ENCODE results near the gene MCF2L. TPM values are rescaled to one million over a fixed set of nuclear protein-coding genes. Genes with fewer than 3 reads are reported as not detected.
"Not testable (repeated sequence)": the region's sequence is repeated elsewhere in the genome, so short reads cannot be mapped to it uniquely, and the experiment has no call there.

MCF2L gene
- total RNA-seq, 1 experiment from 2014 or later, result not detected

GRCh38 chr13:113065406-113066141 lies 96.6 kb downstream of the MCF2L start:
- no peak for DNase-seq (ENCODE audit: low read depth)

DNA sequence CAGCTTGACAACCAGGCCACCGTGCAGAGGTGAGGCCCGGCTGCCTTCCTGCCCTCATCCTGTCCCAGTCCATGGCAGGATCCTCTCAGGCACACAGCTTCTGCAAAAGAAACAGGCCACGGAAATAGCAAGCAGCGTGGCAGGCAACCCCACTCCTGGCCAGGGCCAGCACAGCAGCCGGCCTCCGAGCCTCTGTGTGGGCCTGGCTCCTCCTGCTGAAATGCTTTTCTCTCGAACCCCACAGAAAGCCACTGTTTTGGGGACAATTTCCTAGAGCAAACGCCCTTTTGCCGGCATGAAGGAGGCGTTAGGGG lies 97.1 kb downstream of the MCF2L start:
- no peak for DNase-seq (ENCODE audit: low read depth)

DNA sequence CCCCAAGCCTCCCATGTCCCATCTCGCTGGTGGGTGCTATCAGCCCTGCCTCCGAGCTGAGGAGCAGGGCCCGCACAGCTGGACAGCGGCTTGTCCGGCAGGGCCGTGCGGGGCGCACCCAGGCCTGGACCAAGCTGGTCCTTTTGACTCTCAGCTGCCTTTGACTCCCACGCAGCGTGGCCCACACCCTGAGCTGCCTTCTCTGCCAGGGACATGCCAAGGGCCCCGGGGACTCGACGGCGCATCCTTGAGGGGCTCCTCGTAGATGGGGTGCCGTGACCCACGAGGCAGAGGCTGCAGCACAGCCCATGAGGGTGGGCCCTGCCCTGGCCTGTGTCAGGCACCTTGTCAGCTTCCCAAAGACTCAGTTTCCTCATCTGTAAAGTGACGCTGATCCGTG lies 97.7 kb downstream of the MCF2L start:
- DNase-seq (ENCODE audit: low read depth), result no peak

DNA sequence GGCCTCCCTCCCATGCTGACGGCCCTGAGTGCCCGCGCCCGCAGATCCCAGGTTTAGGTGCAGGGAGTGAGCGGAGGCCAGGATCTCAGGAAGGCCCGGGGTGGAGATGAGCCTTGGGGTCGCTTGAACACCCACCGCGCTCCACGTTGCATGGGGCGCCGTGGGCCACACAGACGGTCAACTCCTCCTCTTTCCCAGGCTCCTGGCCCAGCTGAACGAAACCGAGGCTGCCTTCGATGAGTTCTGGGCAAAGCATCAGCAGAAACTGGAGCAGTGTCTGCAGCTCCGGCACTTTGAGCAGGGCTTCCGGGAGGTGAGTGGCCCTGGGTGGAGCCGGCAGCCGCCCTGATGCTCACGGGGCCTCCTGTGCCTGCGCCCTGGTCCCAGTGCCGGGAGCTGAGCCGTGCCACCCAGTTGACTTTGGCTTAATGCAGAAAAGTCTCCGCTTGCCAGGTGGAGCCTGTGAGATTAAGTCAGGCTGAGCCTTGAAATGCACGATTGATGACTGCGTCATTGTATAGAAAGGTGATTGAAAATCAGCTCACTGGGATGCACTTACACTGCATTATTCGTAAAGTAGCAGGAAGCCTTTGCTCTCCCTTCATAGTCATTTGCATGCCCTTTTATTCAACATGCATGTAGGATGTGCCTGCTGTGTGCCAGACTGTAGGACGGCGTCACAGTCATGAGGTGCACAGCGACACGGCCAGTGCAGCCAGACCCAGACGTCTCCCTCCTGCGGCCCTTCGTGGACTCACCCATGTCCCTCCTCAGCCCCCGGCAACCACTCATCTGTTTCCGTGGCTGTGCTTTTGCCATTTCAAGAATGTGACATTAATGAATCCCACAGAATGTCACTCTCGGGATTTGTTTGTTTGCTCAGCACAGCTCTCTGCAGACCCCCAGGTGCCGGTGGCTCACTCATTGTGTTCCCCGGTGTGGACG lies 101.1 kb downstream of the MCF2L start:
- DNase-seq (ENCODE audit: low read depth), result no peak

GRCh38 chr13:113070855-113071254 lies 101.8 kb downstream of the MCF2L start:
- no peak for DNase-seq (ENCODE audit: low read depth)

- DNase-seq (ENCODE audit: low read depth), result no peak
Measured at GRCh38 chr13:113072376-113072775, 103.4 kb downstream of the MCF2L start.

- no peak for DNase-seq (ENCODE audit: low read depth)
Measured at GRCh38 chr13:113073942-113074341, 104.9 kb downstream of the MCF2L start.

DNA sequence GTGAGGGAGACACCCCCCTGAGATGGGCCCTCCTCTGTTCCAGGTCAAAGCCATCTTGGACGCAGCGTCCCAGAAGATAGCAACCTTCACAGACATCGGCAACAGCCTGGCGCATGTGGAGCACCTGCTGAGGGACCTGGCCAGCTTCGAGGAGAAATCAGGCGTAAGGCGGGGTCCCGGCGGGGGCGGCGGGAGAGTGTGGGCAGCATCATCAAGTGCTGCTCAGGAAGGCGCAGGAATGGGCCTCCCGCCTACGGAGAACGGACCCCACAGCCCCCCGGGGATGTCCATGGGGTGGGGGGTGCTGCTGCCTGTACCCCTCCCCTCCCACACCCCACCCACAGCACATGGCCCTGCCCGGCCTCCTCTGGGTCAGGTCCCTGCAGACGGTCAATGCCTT lies 105.4 kb downstream of the MCF2L start:
- no peak for DNase-seq (ENCODE audit: low read depth)

- no peak for DNase-seq (ENCODE audit: low read depth)
Measured at GRCh38 chr13:113074876-113075275, 105.9 kb downstream of the MCF2L start.

DNA sequence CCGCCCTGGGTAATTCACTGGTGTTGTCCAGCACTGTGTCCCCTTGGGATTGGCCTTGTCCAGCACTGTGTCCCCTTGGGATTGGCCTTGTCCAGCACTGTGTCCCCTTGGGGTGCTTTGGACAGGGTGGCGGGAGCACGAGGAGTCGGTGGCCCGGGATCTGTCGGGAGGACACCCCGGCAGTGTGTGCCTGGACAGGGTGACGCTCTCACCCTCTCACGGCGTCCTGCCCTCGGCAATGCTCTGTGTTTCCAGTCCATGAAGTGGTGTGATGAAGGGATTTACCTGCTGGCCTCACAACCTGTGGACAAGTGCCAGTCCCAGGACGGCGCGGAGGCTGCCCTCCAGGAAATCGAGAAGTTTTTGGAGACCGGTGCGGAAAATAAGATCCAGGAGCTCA lies 106.7 kb downstream of the MCF2L start:
- DNase-seq (ENCODE audit: low read depth), result no peak

DNA sequence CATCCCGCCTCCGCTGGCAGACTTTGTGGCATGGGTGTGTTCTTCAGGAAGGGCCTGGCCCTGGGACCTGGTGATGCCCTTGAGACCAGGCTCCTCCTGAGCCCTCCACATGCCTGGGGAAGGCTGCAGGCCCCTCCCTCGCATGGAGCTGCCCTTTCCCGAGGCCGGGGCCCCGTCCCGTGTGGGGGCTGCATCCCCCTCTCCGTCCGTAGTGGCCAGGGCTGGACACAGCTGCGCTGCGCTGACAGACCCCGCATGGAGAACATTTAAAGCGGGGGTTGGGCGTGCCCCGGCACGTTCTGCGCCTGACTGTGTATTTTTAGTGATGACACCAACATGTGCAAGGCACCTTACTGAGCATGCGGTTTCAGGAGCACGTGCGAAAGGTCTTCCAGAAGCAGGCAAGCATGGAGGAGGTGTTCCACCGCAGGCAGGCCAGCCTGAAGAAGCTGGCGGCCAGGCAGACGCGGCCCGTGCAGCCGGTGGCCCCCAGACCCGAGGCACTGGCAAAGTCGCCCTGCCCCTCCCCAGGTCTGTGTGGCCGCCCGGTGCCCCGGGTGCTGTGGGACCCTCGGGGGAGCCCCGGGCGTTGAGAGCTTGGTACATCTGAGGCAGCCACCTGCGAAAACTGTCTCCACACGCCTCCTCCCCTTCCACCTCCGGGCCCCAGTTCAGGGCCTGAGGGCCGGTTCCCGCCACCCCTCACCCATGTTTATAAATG lies 107.8 kb downstream of the MCF2L start:
- DNase-seq (ENCODE audit: low read depth), result no peak

- DNase-seq (ENCODE audit: low read depth), result no peak
Measured at GRCh38 chr13:113077566-113077952, 108.5 kb downstream of the MCF2L start.

DNA sequence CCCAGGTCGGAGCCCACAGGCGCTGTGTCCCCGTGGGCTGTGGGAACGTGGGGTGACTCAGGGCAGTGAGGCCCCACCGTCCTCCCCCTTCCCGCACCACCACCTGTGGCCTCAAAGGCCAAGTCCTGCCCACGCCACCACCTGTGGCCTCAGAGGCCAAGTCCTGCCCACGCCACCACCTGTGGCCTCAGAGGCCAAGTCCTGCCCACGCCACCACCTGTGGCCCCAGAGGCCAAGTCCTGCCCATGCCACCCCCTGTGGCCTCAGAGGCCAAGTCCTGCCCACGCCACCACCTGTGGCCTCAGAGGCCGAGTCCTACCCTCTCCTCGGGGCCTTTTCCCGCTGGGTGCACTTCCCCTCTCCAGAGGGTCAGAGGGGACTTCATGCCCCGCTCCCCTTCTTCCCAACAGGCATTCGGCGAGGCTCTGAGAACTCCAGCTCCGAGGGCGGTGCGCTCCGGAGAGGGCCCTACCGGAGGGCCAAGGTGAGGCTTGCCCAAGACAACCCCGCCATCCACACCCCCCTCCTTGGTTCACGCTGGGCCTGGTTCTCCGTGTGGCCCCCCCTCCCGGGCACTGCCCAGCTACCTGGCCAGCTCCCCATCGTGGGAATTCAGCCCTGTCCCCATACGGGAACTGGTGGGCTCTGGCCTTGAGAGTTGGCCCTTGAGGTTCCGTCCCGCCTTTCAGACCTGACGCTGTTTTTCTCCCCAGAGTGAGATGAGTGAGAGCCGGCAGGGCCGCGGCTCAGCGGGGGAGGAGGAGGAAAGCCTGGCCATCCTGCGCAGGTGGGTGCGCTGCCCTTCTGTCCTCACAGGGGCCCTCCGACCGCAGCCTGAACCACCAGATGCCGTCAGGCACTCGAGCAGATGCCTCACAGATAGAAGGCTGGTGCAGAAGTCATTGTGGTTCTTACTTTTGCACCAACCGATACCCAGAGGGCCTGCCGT lies 109.2 kb downstream of the MCF2L start:
- no peak for DNase-seq (ENCODE audit: low read depth)

DNA sequence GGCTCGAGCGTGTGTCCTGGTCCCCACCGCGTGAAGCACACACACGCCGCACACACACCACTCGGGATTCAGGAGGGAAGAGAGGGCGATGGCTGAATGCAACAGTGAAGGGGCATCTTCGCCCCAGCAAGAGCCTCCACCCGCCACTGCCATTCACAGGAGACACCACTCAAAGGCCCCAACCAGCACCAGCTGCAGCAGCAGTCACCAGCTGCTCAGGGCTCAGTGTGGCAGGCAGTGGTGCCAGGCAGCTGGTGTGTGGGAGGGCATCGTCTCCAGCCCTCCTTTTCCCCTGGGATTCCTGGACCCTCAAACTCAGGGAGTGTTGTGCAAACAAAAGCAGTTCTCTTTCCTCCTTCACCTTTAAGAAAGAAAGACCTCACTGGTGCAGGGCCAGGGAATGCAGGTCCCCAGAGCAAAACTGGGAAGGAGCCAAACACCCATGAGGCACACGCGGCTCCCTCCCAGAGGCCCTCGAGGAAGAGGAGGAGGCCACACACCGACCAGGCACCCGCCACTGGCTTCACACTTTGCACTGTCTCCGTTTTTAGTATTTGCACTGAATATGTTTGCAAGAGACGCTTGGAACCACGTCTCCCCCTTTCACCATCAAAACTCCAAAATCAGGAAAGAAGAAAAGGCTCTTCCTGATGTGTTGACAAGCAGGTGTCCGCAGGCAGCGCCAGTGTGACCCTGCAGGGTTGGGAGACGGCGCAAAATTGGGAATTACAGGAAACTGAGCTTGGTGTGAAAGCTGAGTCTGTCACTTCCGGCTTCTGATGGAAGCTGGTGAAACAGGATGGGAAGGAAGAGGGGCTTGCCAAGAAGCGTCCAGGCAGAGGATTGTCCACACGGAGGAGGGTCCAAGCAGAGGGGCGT lies 110.1 kb downstream of the MCF2L start:
- no peak for DNase-seq (ENCODE audit: low read depth)

DNA sequence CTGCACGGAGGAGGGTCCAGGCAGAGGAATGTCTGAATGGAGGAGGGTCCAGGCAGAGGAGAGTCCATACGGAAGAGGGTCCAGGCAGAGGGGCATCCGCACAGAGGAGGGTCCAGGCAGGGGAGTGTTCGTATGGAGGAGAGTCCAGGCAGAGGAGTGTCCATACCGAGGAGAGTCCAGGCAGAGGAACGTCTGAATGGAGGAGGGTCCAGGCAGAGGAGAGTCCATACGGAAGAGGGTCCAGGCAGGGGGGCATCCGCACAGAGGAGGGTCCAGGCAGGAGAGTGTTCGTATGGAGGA lies 110.7 kb downstream of the MCF2L start:
- DNase-seq (ENCODE audit: low read depth), result not testable (repeated sequence)

- DNase-seq (ENCODE audit: low read depth), result no peak
Measured at GRCh38 chr13:113080361-113080831, 111.4 kb downstream of the MCF2L start.

GRCh38 chr13:113080901-113081521 lies 112.0 kb downstream of the MCF2L start:
- no peak for DNase-seq (ENCODE audit: low read depth)

DNA sequence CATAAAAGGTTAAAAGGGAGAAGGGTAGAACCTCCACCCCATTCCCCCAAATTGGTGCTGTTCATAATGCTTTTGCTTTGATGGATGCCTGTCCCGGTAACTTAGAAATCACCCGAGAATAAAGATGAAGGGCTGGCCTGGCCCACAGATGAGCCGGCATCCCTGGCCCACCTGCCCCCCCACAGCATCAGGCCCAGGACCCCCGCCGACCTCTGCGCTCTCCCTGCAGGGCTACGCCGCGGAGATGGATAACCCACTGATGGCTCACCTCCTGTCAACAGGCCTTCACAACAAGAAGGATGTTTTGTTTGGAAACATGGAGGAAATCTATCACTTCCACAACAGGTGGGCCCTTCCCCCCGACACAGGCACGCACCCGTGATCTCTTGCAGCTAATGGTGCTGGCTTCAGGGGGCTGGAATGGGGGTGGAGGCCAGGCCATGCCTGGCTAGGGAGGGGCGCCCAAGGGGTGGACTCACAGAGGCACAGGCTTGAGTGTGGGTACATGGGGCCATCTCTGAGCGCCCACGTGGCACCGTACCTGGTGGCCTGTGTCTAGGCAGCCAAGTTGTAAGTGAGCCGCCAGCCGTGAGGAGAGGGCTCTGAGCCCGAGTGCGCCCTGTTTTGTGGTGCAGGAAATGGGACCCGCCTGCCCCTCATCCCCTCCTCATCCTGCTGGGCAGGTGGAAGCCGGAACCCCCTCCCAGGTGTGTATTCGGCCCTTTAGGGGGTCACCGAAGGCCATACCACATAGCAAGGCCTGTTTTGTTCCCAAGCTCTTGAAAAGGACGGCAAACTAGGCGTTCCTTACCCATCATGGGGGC lies 113.4 kb downstream of the MCF2L start:
- no peak for DNase-seq (ENCODE audit: low read depth)

DNA sequence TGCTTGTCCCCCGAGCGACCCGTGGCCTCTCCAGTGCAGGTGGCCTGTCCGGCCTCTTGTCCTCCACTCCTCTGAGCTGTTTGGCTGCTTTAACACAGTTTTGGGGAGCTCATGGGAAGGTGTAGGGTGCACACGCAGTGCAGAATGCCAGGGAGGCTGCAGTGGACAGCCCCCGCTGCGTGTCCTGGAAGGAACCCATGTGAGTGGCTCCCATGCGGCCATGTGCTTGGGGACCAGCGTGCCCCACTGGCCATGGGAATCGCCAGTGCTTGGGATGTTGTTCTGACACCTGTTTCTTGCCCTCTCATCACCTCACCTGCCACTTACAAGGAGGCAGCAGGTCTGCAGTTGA lies 114.0 kb downstream of the MCF2L start:
- no peak for DNase-seq (ENCODE audit: low read depth)
